ENCODE measurements around the gene SRBD1.

GRCh38 chr2:45401431-45401922 is 209.6 kb downstream of the SRBD1 start:
- TF ChIP-seq, protein P1, sequence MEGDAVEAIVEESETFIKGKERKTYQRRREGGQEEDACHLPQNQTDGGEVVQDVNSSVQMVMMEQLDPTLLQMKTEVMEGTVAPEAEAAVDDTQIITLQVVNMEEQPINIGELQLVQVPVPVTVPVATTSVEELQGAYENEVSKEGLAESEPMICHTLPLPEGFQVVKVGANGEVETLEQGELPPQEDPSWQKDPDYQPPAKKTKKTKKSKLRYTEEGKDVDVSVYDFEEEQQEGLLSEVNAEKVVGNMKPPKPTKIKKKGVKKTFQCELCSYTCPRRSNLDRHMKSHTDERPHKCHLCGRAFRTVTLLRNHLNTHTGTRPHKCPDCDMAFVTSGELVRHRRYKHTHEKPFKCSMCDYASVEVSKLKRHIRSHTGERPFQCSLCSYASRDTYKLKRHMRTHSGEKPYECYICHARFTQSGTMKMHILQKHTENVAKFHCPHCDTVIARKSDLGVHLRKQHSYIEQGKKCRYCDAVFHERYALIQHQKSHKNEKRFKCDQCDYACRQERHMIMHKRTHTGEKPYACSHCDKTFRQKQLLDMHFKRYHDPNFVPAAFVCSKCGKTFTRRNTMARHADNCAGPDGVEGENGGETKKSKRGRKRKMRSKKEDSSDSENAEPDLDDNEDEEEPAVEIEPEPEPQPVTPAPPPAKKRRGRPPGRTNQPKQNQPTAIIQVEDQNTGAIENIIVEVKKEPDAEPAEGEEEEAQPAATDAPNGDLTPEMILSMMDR (IDR thresholded peaks at IDR 0.05), result no peak
- TF ChIP-seq POLR2A (IDR thresholded peaks at IDR 0.05), result no peak
